Measurements from ENCODE around the gene CCDC107. TPM values are rescaled to one million over a fixed set of nuclear protein-coding genes. Genes with fewer than 3 reads are reported as not detected.

Gene CCDC107
- total and polyA plus RNA-seq, 2 of the 13 experiments (the other 11 are each of a cell fraction or from before 2014, with no cell fraction given): 7.1 to 15.2 TPM

GRCh38 chr9:35669331-35670145 is 11.4 kb downstream of the CCDC107 start (continued):
- TF ChIP-seq SNRNP70 (IDR thresholded peaks at IDR 0.05; ENCODE audit: low read depth, low read length): no peak
- peak; percentile 79; the same call in 1 of the 2 replicates for TF ChIP-seq NCOR1 (IDR thresholded peaks at IDR 0.05; ENCODE audit: borderline replicate concordance, low read length)
- no peak for TF ChIP-seq KIAA2018 (CRISPR knock-in tag; IDR thresholded peaks at IDR 0.05; ENCODE audit: borderline replicate concordance)
- no peak for TF ChIP-seq ZNF281 (CRISPR knock-in tag; IDR thresholded peaks at IDR 0.05; ENCODE audit: borderline replicate concordance)
- TF ChIP-seq ZNF33A (CRISPR knock-in tag; IDR thresholded peaks at IDR 0.05; ENCODE audit: borderline replicate concordance): no peak
- TF ChIP-seq RFX3 (CRISPR knock-in tag; IDR thresholded peaks at IDR 0.05): no peak
- TF ChIP-seq MATR3 (CRISPR knock-in tag; IDR thresholded peaks at IDR 0.05): no peak
- TF ChIP-seq JUND (CRISPR knock-in tag; IDR thresholded peaks at IDR 0.05): no peak
- no peak for TF ChIP-seq ZNF234 (CRISPR knock-in tag; conservative IDR thresholded peaks at IDR 0.05)
- no peak for TF ChIP-seq ZNF20 (CRISPR knock-in tag; IDR thresholded peaks at IDR 0.05)
- TF ChIP-seq IKZF1 (IDR thresholded peaks at IDR 0.05): no peak
- TF ChIP-seq MTA1 (CRISPR knock-in tag; IDR thresholded peaks at IDR 0.05; ENCODE audit: borderline replicate concordance): no peak
- TF ChIP-seq ZNF180 (CRISPR knock-in tag; IDR thresholded peaks at IDR 0.05; ENCODE audit: borderline replicate concordance, low read depth): no peak
- TF ChIP-seq ZNF687 (CRISPR knock-in tag; IDR thresholded peaks at IDR 0.05): no peak
